Ovary (tissue), 9 donors: Measurements from ENCODE around the gene LANCL1. TPM values are rescaled to one million over a fixed set of nuclear protein-coding genes. Genes with fewer than 3 reads are reported as not detected.
"Not testable (repeated sequence)": the region's sequence is repeated elsewhere in the genome, so short reads cannot be mapped to it uniquely, and the experiment has no call there.

Experiments
- DNase-seq, 5 donors: peaks; one replicate each; pipeline ENCODE4 v3.0.0-alpha.2; 2019 to 2020
- H3K27ac ChIP-seq, 2 donors: fragments of 200-600 bp; one replicate each; pipeline versions ENCODE4 v1.5.1 to v1.8.0; 2019 to 2022
- H3K27me3 ChIP-seq: fragments of 200-600 bp; one replicate; pipeline ENCODE4 v1.8.0; 2022
- H3K36me3 ChIP-seq: fragments of 200-600 bp; sonication (generic); one replicate; pipeline ENCODE4 v1.5.1; 2019
- H3K4me1 ChIP-seq: one replicate; pipeline ENCODE4 v1.8.1; 2013; ENCODE audit warnings: mild to moderate bottlenecking, moderate library complexity; ENCODE audit not compliant: insufficient read depth
- H3K4me3 ChIP-seq: fragments of 200-600 bp; sonication (generic); one replicate; pipeline ENCODE4 v1.5.1; 2017
- H3K9me3 ChIP-seq, 2 donors: fragments of 200-600 bp in 1 of 2; sonication (generic) in 1 of 2; one replicate each; pipeline versions ENCODE4 v1.5.1 to v1.8.1; 2013 to 2019; ENCODE audit warnings: mild to moderate bottlenecking in 1 of 2, moderate library complexity in 1 of 2
- EP300 ChIP-seq: sonication (generic); formaldehyde crosslinking; IDR thresholded peaks from one replicate; pipeline ENCODE4 v1.6.1; 2017; ENCODE audit warnings: antibody characterized with exemption
- POLR2A ChIP-seq: fragments of 450-650 bp; IDR thresholded peaks from one replicate; pipeline ENCODE4 v1.6.1; 2017; ENCODE audit warnings: antibody characterized with exemption, mild to moderate bottlenecking, moderate library complexity
- WGBS, 3 donors: extraction: QIAGEN DNeasy Blood & Tissue Kit in 1 of 3; methylation state at CpG; one replicate each; pipeline versions ENCODE4 v1.1.5 to v1.1.7; 2013 to 2017; 5-methylcytosine and 5-hydroxymethylcytosine counted together
- intact Hi-C, 4 donors: fragments of 100-400 bp; cut with DNase I; formaldehyde crosslinking; loops; one replicate each; pipeline versions ENCODE4 v1.11.0 to v1.15.1; 2022 to 2023
- polyA plus RNA-seq, 2 donors: library from polyadenylated mRNA; stranded (reverse); fragments of 200-250 nt in 1 of 2; fragments of 350-450 nt in 1 of 2; fragmentation: Illumina TruSeq in 1 of 2; extraction: RNeasy Lipid Tissue Mini Kit (QIAGEN cat#74804) in 1 of 2; gene quantifications; one replicate each; pipeline ENCODE4 v1.2.3, GENCODE V29; 2013 to 2014
- total RNA-seq, 7 donors: library from RNA; depleted of rRNA in 2 of 7; stranded (reverse); fragments of >200 nt in 2 of 7; fragmentation: NEBNext Ultra II Directional in 3 of 7; extraction: Animal tissue kit (Norgen Biotek cat#: 25700) in 3 of 7; gene quantifications; one replicate each; pipeline versions ENCODE4 v1.1.0 to v1.2.4, GENCODE V29; 2016 to 2023
- TF ChIP-seq, protein P1 (sequence below), 3 donors: fragments of 450-650 bp in 2 of 3; fragments of 200-600 bp in 1 of 3; IDR thresholded peaks; one replicate each; pipeline versions ENCODE4 v1.5.1 to v1.8.0; 2016 to 2022; ENCODE audit warnings: antibody characterized with exemption in 3 of 3, mild to moderate bottlenecking in 1 of 3
- donor health status: DM: no; HTN: no; CAD: no; lungs with moderate emphysema.
- donor health status: DM: no; HTN: no; CAD: no.
- donor health status: Bipolar disorder and iron deficiency.
- donor health status: DM: yes; HTN: yes; CAD: no.
- donor health status: DM: no; HTN: no; CAD: no.
- donor health status: DM: yes; HTN: yes; CAD: no.

LANCL1 gene
- total and polyA plus RNA-seq, 9 donors: 21.6 to 44.7 (median 39.7) TPM

- Histone ChIP-seq H3K27me3 (no peaks in the 10 kb centered on the region), H3K27ac (no peak overlapping the region)
- TF ChIP-seq, protein P1, sequence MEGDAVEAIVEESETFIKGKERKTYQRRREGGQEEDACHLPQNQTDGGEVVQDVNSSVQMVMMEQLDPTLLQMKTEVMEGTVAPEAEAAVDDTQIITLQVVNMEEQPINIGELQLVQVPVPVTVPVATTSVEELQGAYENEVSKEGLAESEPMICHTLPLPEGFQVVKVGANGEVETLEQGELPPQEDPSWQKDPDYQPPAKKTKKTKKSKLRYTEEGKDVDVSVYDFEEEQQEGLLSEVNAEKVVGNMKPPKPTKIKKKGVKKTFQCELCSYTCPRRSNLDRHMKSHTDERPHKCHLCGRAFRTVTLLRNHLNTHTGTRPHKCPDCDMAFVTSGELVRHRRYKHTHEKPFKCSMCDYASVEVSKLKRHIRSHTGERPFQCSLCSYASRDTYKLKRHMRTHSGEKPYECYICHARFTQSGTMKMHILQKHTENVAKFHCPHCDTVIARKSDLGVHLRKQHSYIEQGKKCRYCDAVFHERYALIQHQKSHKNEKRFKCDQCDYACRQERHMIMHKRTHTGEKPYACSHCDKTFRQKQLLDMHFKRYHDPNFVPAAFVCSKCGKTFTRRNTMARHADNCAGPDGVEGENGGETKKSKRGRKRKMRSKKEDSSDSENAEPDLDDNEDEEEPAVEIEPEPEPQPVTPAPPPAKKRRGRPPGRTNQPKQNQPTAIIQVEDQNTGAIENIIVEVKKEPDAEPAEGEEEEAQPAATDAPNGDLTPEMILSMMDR (IDR thresholded peaks at IDR 0.05): no peak
- TF ChIP-seq EP300 (no peak), POLR2A (no peak)
Observed at GRCh38 chr2:210428393-210429179, 48.0 kb downstream of the LANCL1 start.

DNA sequence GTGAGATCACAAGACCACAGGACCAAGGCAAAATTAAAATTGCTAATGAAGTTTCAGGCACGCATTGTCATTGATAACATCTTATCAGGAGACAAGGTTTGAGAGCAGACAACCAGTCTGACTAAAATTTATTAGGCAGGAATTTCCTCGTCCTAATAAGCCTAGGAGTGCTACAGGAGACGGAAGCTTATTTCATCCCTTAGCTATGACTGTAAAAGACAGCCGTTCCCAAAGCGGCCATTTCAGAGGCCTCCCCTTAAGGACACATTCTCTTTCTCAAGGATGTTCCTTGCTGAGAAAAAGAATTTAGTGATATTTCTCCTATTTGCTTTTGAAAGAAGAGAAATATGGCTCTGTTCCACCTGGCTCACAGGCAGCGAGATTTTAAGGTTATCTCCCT is 49.2 kb downstream of the LANCL1 start:
- H3K4me1 ChIP-seq, H3K36me3 ChIP-seq, DNase-seq, H3K27ac ChIP-seq, intact Hi-C loops, H3K27me3 ChIP-seq, H3K4me3 ChIP-seq, H3K9me3 ChIP-seq: not testable (repeated sequence)
- 92 to 97% (median 97%) methylated on average over 6 of the region's 6 CpGs for WGBS, 3 donors

More at GRCh38 chr2:210428393-210429179, 48.0 kb downstream of the LANCL1 start:
- no peak overlapping the region for H3K4me3 ChIP-seq
- intact Hi-C loops: no loop called here
- no peak for DNase-seq
- H3K4me1 ChIP-seq: no peaks in the 10 kb centered on the region
- no peaks in the 10 kb centered on the region for H3K36me3 ChIP-seq
- 81 to 84% (median 83%) methylated on average over 5 of the region's 5 CpGs for WGBS, 3 donors
- H3K9me3 ChIP-seq: peaks cover 0 to 3% of the 10 kb centered on the region in 2 donors

- Histone ChIP-seq H3K4me1 (no peaks in the 10 kb centered on the region), H3K36me3 (no peaks in the 10 kb centered on the region), H3K27me3 (no peaks in the 10 kb centered on the region), H3K4me3 (no peak overlapping the region), H3K9me3 (peaks cover 0 to 3% of the 10 kb centered on the region in 2 donors), H3K27ac (no peak overlapping the region)
- 58 to 66% (median 64%) methylated on average over 2 of the region's 2 CpGs for WGBS, 3 donors
- intact Hi-C loops: no loop called here
- TF ChIP-seq, protein P1 (IDR thresholded peaks at IDR 0.05): no peak
- TF ChIP-seq POLR2A: no peak
- no peak for TF ChIP-seq EP300
- no peak for DNase-seq
Observed at GRCh38 chr2:210422366-210422765, 54.2 kb downstream of the LANCL1 start.

DNA sequence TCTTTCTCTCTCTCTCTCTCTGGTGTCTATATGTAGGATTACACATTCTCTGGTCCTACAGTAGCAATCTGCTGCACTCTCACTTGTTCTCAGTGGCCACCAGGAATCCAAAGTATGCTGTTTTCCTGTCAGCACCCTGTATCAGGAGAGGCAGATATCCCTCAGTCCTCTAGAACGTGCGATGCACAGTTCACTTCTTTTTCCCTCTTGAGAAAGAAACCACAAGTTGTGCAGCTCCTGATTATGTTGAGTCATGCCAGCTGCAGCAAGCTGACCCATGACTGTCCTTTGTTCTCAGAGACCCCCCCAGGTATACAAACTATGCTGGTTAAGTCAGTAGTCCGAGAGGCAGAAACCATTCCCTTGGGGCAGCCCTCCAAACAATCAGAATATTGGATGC is 54.6 kb downstream of the LANCL1 start:
- no peaks in the 10 kb centered on the region for H3K36me3 ChIP-seq
- TF ChIP-seq, protein P1 (IDR thresholded peaks at IDR 0.05): no peak
- TF ChIP-seq EP300 (no peak), POLR2A (no peak)
- H3K9me3 ChIP-seq: peaks cover 0 to 1% of the 10 kb centered on the region in 2 donors
- no peak overlapping the region for H3K27ac ChIP-seq
- no peaks in the 10 kb centered on the region for H3K4me1 ChIP-seq
- intact Hi-C loops: no loop called here
- no peak for DNase-seq
- H3K27me3 ChIP-seq: no peaks in the 10 kb centered on the region
- 3 to 20% (median 9%) methylated on average over 3 of the region's 3 CpGs for WGBS, 3 donors
- no peak overlapping the region for H3K4me3 ChIP-seq

GRCh38 chr2:210412660-210413059 is 63.9 kb downstream of the LANCL1 start:
- Histone ChIP-seq H3K9me3 (no peaks in the 10 kb centered on the region), H3K4me1 (no peaks in the 10 kb centered on the region), H3K27ac (no peak overlapping the region), H3K36me3 (no peaks in the 10 kb centered on the region), H3K27me3 (no peaks in the 10 kb centered on the region), H3K4me3 (no peak overlapping the region)
- 94 to 97% (median 94%) methylated on average over 1 of the region's 1 CpG for WGBS, 3 donors
- intact Hi-C loops: no loop called here
- DNase-seq: no peak
- TF ChIP-seq EP300 (no peak), POLR2A (no peak)
- TF ChIP-seq, protein P1 (IDR thresholded peaks at IDR 0.05): no peak
